ENCODE results near the gene ASTN2. TPM values are rescaled to one million over a fixed set of nuclear protein-coding genes. Genes with fewer than 3 reads are reported as not detected.

ASTN2 gene
- total and polyA plus RNA-seq, 9 of the 15 experiments (the other 6 are each of a cell fraction or from before 2014, with no cell fraction given), result 0.56 to 3.5 (median 1.9) TPM

- TF ChIP-seq TAF15 (IDR thresholded peaks at IDR 0.05; ENCODE audit: low read depth, low read length) (no peak), SAP30 (IDR thresholded peaks at IDR 0.05; ENCODE audit: borderline replicate concordance, insufficient read depth, low read depth, low read length, poor library complexity, severe bottlenecking) (no peak), ZNF583 (CRISPR knock-in tag; IDR thresholded peaks at IDR 0.05) (no peak)
Measured at GRCh38 chr9:117341151-117341550, 73.7 kb downstream of the ASTN2 start (continued).

GRCh38 chr9:117340422-117340821, 74.4 kb downstream of the ASTN2 start:
- ATAC-seq (no peak), FAIRE-seq (no peak), DNase-seq (ENCODE audit: extremely low read depth in 1 of 4, low spot score in 3 of 4) (no peak)
- Histone ChIP-seq H3K4me2 (ENCODE audit: insufficient read depth, low read length) (no peak overlapping the region), H2AFZ (ENCODE audit: low read depth, low read length) (no peak overlapping the region), H3K4me1 (replicated peaks in 1 of 2; ENCODE audit: control insufficient read depth in 2 of 2, insufficient read depth in 2 of 2, low read length in 2 of 2) (no peaks in the 10 kb centered on the region), H3K79me2 (ENCODE audit: control insufficient read depth, insufficient read depth, low read length) (no peaks in the 10 kb centered on the region), H3K9me3 (replicated peaks; ENCODE audit: control insufficient read depth, insufficient read depth, low read depth, low read length) (no peaks in the 10 kb centered on the region), H3K36me3 (ENCODE audit: control insufficient read depth, insufficient read depth, low read length) (no peaks in the 10 kb centered on the region), H3K4me3 (no peak overlapping the region), H4K20me1 (replicated peaks; ENCODE audit: control insufficient read depth, insufficient read depth, low read length) (no peaks in the 10 kb centered on the region), H3K27ac (ENCODE audit: extremely low read depth, low read depth, low read length) (no peak overlapping the region), H3K9me1 (ENCODE audit: control insufficient read depth, insufficient read depth, low read length) (no peaks in the 10 kb centered on the region), H3K27me3 (ENCODE audit: control insufficient read depth in 2 of 2, insufficient read depth in 2 of 2, low read length in 2 of 2) (no peaks in the 10 kb centered on the region), H3K9ac (ENCODE audit: insufficient read depth in 1 of 2, low read depth in 2 of 2, low read length in 2 of 2) (no peak overlapping the region)
- in situ Hi-C loops (cut with MboI), result no loop called here
- intact Hi-C loops (cut with micrococcal nuclease), result no loop called here
- ChIA-PET CTCF (ENCODE audit: low intra/inter-chr PET ratio) (no interaction called here), POLR2A (no interaction called here)
- WGBS (ENCODE audit: insufficient coverage, low coverage, missing lambda C conversion rate), result 0% methylated on average over 4 of the region's 4 CpGs
- BruUV-seq (replicated peaks), result no TSS peak
- no peak for TF ChIP-seq MLX (CRISPR knock-in tag; conservative IDR thresholded peaks at IDR 0.05)
- no peak for TF ChIP-seq KLF10 (CRISPR knock-in tag; IDR thresholded peaks at IDR 0.05)
- no peak for TF ChIP-seq ZNF444 (CRISPR knock-in tag; IDR thresholded peaks at IDR 0.05)
- TF ChIP-seq SIRT6 (IDR thresholded peaks at IDR 0.05; ENCODE audit: low read depth, low read length), result no peak
- TF ChIP-seq ZNF165 (CRISPR knock-in tag; IDR thresholded peaks at IDR 0.05; ENCODE audit: borderline replicate concordance), result no peak
- no peak for TF ChIP-seq SMAD1 (IDR thresholded peaks at IDR 0.05; ENCODE audit: low read depth, low read length, partially characterized antibody)
- no peak for TF ChIP-seq NFATC3 (IDR thresholded peaks at IDR 0.05)
- no peak for TF ChIP-seq ZNF23 (CRISPR knock-in tag; IDR thresholded peaks at IDR 0.05)
- TF ChIP-seq THAP12 (CRISPR knock-in tag; IDR thresholded peaks at IDR 0.05), result no peak
- TF ChIP-seq LCOR (CRISPR knock-in tag; IDR thresholded peaks at IDR 0.05), result no peak

All from K562 (cell line).